ENCODE measurements around the gene MS4A14.
"Not testable (repeated sequence)": the region's sequence is repeated elsewhere in the genome, so short reads cannot be mapped to it uniquely, and the experiment has no call there.

The MS4A14 gene

DNA sequence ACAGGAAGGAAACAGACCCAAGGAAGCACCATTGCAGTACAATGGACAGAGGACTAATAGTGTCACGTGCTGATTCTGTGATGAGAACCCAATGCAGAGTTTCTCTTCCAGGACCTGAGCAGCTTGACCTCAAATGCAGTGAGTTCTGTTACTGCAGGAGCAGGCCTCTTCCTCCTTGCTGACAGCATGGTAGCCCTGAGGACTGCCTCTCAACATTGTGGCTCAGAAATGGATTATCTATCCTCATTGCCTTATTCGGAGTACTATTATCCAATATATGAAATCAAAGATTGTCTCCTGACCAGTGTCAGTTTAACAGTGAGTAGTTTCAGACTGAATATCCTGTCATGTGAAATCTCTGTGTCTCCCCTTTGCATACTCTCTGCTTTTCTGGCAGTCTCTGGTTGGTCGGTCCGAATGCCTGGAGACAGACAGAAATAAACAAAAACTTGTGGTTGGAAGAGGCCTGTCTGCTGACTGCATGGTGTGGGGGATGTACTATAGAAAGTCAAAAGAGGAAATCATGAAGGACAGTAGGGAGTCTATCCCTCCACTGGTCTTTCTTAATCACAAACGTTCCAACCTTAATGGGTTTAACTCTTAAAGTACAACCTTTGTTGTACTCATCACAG, 6.9 kb upstream of the MS4A14 start:
- no peak for DNase-seq (ENCODE audit: low read depth in 2 of 2)

DNA sequence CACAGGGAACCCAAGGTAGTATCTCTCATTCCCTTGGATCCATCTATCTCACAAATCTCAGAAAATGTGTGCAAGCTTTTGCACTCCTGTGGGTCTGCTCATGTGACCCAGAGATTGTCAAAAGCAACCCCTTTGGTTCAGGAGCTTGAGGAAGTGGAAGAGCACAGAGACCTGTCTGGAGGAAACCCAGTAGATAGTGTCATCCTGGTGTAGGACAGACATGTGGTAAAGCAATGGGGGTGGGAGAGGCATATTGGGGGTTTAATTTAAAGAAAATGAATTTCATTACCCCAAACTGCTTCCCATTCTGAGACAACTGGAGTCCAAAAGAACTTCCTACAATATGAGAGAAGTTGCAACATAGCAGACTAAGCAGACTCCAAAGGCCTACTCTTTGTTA, 5.8 kb upstream of the MS4A14 start:
- DNase-seq (ENCODE audit: low read depth in 2 of 2), result no peak

DNA sequence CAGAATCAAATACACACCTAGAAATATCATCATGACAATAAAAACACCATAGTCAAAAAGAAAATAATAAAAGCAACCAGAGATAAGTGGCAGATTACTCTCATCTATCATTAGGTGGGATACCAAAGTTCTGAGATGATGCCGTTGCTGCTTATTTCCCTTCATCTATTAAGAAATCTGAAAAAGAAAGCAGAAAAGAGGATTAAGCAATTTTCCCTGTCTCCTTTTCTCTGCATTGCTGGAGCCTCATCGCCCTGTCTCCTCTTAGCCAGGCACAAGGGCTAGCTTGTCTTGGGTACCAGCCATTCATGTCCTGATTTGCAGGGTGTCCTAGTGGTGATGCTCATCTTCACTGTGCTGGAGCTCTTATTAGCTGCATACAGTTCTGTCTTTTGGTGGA, 3.9 kb upstream of the MS4A14 start:
- DNase-seq (ENCODE audit: low read depth in 2 of 2), result no peak

DNA sequence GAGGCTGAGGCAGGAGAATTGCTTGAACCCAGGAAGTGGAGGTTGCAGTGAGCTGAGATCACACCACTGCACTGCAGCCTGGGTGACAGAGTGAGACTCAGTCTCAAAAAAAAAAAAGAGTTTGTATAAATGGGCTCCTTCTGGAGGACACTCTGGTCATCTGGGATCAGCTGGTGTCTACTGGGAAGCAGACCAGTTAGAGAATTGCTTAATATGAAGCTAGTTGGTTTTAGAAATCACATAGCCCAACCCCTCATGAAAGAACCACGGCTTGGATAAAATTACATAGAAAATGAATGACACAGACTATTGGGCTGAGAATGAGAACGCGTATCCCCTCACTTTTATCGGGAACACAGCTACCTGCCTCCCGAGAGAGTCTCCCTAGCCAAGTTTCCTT, 3.2 kb upstream of the MS4A14 start:
- DNase-seq (ENCODE audit: low read depth in 2 of 2), result no peak

DNA sequence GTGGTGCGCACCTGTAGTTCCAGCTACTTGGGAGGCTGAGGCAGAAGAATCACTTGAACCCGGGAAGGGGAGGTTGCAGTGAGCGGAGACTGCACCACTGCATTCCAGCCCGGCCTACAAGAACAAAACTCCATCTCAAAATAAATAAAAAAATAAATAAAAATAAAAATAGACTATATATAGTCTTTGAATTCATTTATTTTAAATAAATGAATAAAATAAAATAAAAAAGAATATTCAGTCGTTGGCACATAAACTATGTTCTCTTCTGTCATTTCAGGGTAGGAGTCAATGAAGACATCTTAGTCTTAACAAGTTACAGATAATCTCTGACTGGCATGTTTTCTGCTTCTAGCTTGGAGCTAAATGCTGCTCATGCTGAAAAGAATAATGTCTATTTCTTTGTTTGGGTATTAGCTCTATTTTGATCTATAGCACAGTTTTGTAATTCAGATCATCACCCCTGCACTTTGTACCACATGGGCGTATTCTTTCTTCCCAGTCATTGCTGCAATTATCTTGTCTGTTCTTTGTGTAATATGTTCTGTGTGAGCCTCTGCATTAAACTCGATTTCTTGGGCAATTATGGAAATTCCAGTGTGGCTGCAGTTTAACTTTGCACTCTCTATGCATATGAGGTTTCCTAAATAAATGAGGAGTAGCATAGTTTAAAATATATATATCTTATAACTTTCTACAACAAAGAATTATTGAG, 1.4 kb upstream of the MS4A14 start:
- DNase-seq (ENCODE audit: low read depth in 2 of 2), result no peak

DNA sequence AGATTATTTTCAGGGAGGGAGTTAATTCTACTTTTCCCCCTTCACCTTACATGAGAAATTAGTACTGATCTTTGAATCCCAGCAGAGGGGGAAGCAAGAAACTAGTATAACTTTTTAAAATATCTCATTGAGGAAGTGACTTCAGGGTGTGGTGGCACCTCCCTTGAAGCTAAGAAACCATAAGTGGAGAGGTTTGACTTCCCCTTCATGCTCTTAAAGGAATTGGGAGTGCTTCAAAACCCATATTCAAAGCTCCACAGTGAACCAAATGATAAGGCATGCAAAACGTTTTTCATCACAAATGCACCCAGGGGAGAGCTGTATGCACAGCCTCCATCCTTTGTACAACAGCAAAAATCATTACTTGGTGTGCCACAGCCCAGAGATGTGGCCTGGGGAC, 540 bp downstream of the MS4A14 start:
- no peak for DNase-seq (ENCODE audit: low read depth in 2 of 2)

DNA sequence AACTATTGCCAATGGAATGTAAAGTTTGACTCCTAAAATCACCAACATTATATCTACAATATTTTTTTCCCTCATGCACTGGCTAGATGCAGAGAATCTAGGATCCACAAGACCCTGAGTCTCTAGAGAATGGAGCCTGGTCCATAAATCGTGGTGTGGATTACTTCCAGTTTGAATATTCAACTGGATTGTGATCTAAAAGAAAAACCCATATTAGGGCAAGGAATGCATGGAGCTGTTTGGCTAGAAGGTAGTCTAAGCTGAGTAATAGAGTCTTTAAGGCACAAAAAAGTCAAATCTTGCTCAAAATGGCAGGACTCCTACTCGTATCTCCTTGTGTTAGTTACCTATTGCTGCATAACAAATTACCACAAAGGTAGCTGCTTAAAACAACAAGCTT, 23.8 kb downstream of the MS4A14 start:
- no peak for DNase-seq (ENCODE audit: low read depth in 2 of 2)

DNA sequence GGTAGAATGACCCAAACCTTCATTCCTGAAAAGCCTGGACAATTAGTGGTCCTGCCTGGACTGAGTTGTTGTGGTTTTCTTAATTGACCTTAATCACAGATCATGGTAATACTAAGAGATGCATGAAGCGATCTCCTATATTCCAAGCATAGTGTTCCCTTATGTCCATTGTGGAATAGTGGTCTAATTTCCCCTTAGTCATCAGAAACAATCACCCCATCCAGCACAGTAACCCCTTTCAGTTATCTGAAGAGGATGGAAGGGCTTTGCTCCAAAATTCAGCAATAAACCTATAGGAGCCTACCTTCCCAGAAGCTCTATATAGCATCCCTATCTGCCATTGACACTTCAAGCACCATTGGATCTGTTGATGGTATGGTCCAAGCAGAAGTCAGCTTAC, 26.4 kb downstream of the MS4A14 start:
- no peak for DNase-seq (ENCODE audit: low read depth in 2 of 2)

DNA sequence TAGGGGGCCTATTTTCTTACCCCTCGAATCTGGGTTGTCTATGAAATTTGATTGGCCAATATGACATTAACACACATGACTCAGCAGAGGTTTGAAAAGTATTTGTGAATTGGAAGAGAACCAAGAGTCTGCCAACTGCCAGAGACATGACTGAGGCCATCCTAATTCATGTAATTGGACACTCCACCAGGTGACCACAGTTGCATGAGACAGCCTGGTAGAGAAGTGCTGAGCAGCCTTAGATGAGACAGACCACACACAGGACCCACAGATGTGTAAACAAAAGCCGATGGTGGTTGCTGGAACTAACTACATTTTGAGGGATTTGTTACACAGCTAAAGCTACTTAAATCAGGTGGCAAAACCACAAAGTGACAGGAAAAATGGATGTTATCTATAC, 32.3 kb downstream of the MS4A14 start:
- DNase-seq (ENCODE audit: low read depth in 2 of 2), result no peak

DNA sequence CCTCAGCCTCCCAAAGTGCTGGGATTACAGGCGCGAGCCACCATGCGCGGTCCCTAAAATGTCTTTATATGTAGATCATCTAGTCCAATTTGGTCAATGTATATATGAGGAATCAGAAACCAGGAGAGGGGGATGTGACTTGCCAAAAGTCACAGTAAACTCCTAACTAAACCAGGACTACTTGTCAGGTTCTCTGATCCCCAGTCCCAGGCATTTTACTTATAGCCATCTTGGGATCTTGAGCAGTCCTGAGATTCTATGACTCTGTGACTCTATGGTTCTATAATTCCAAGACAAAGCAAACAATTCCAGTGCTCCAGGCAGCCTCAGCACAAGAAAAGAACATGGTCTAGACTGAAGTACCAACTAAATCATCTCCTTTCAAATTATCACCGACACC, 33.0 kb downstream of the MS4A14 start, which contains the start of gene MS4A5:
Gene MS4A5, plus strand, starts transcription at position 301 of the 400 bp plus-strand sequence. CDS start 103 bp downstream, outside the sequence.
- DNase-seq (ENCODE audit: low read depth in 2 of 2), result no peak

DNA sequence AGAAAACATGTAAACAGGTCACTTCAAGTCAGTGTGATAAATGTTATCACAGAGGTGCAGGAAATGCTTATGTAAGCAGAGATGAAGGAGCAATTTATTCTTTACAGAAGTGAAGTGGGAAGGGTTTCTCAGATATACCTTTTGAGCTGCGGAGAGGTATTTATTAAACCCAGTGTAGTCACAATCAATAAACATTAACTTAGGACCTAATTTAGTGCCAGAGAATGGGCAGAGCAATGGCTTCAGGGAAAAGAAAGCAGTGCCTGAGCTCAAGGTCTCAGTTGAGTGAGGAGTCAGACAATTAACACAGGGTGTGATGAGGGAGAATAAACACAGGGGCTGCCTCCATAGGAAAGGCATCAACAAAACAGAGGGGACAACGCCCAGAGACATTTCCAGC, 35.0 kb downstream of the MS4A14 start:
- DNase-seq (ENCODE audit: low read depth in 2 of 2), result no peak

DNA sequence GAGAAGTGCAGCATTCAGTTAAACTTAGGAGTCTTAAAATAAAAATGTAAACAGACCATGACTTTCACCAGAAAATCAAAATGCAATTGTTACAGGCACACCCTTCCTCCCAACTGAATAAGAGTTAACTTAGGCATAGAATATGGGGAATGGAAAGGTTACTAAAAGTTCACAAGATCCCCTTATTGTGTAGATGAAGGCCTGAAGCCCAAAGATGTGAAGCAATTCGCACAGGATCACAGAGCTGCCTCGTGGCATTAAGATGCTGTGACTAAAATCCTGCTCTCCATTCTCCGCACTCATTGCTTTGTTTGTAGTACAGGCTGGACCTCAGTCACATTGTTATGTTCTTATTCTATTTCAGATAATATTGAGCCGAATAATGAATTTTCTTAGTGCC, 37.1 kb downstream of the MS4A14 start:
- DNase-seq (ENCODE audit: low read depth in 2 of 2), result no peak

DNA sequence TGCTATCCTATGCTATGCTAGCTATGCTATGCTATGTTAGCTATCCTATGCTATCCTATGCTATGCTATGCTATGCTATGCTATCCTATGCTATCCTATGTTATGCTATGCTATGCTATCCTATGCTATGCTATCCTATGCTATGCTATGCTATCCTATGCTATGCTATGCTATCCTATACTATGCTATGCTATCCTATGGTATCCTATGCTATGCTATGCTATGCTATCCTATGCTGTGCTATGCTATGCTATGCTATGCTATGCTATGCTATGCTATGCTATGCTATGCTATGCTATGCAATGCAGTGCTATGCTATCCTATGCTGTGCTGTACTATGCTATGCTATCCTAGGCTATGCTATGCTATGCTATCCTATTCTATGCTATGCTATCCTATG, 50.8 kb downstream of the MS4A14 start:
- no peak for DNase-seq (ENCODE audit: low read depth in 2 of 2)

DNA sequence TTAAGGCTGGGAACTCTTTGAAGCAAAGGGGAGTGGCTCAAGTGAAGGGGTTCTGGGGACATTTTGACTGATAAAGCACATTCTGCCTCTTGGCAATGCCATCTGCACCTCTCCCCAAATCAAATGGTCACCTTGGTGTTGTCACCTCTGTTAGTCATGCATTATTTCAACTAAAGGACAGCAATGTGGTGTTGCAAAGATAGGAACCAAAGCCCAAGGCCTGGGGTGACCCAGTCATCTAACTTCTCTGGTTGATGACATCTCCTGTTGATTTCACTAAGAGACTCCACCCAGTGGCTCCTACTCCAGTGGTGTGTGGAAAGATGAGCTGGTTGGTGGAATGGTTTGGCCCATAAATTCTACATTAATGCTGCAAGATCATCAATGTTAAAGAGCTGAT, 51.6 kb downstream of the MS4A14 start:
- no peak for DNase-seq (ENCODE audit: low read depth in 2 of 2)

DNA sequence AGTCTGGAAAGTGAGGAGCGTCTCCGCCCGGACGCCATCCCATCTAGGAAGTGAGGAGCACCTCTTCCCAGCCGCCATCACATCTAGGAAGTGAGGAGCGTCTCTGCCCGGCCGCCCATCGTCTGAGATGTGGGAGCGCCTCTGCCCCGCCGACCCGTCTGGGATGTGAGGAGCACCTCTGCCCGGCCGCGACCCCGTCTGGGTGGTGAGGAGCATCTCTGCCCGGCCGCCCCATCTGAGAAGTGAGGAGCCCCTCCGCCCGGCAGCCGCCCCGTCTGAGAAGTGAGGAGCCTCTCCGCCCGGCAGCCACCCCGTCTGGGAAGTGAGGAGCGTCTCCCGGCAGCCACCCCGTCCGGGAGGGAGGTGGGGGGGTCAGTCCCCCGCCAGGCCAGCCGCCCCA, 54.9 kb downstream of the MS4A14 start:
- not testable (repeated sequence) for DNase-seq (ENCODE audit: low read depth in 2 of 2)

DNA sequence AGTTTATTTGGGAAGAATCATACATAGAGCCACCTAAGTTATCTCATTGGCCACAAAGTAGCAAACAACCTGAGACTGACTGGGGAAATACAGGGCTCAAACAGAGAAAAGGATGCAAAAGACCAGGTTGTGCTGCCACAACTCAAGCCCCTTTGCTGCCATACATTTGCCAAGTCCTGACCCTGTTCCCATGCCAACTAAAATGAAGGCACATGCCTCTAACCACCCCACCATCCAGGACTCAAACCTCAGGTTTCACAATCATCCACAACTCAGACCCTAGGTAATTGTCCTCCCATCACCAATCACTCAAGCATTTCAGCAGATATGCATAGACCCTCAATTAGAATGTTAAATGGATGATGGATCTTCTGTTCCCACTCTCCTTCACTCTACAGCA, 58.0 kb downstream of the MS4A14 start:
- DNase-seq (ENCODE audit: low read depth in 2 of 2), result no peak

DNA sequence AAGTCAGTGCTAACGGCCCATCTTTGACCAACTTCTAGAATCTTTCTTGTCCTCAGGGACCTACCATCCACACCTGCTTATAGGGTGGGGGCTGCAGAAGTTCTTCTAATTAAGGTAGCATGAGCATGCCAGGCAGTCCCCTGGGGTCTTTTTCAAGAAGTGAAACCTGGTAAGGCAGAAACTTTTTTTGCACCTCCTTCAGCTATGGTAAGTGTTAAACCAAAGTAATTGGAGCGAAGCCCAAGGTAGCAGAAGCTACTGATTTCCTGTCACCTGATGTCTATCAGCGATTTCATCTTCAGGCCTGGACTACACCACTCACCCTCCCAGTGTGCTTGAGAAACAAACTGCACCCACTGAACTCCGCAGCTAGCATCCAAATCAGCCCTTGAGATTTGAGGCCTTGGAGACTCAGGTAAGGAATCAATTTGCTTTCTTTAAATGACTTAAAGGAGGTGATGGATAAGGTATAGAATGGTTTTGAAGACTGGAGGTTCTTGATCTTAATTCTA, 59.3 kb downstream of the MS4A14 start, which contains the start of gene MS4A1:
Gene MS4A1, plus strand, starts transcription at position 317 of the 512 bp plus-strand sequence. CDS start 6,528 bp downstream, outside the sequence.
- no peak for DNase-seq (ENCODE audit: low read depth in 2 of 2)

DNA sequence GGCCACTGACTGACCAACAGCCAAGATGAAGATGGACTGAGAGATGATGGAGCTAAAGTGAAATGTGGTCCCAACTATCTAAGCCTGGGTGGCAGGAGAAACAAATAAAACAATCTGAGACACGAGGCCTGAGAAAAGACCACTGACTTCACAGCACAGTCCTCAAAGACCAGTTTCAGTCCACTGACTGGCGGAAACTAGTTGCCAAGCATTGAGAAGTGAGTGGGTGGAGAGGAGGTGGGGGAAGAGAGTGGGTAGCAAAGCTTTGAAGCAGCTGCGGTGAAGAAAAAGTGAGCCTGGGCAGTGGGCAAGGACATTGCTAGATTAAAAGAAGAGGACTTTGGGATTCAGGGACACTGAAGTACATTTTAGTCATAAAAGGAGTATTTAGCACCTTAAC, 61.3 kb downstream of the MS4A14 start:
- DNase-seq (ENCODE audit: low read depth in 2 of 2), result no peak

DNA sequence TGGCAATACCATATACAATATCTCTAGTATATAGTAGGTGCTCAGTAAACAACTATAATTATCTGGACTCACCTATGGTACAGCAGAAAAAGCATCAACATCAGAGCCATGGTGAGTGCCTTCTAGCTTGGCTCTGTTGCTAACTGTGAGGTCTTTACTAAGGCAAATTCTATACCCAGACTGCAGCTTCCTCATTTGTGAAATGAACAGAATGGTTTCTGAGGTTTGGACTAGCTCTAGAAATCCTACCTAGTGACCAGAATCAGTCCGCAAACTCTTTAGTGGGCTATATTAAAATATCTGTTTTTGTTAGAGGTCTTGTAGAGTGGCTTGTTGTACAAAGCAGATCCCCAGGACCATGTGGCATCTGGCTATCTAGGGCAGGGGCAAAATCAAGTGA, 63.1 kb downstream of the MS4A14 start:
- DNase-seq (ENCODE audit: low read depth in 2 of 2), result no peak
